ENCODE results near the gene PRDM11.

DNA sequence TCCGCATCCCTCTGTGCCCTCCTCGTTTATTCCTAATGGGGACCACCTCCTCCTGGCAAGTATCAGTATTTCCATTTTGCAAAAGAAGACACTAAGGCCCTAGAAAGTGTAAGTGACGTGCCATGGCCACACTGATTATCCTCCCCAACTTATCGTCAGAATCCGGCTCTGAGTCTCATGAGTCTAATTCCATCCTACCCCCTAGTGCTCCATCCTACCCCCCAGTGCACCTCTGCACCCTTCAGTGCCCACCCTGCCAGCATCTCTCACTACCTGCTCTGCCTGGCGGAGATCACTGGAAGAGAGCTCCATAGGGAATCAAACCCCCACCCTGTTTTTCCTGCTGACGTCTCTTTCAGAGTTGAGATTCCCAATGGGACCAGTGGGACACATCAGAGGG is 31.8 kb downstream of the PRDM11 start:
- TF ChIP-seq, protein P1, sequence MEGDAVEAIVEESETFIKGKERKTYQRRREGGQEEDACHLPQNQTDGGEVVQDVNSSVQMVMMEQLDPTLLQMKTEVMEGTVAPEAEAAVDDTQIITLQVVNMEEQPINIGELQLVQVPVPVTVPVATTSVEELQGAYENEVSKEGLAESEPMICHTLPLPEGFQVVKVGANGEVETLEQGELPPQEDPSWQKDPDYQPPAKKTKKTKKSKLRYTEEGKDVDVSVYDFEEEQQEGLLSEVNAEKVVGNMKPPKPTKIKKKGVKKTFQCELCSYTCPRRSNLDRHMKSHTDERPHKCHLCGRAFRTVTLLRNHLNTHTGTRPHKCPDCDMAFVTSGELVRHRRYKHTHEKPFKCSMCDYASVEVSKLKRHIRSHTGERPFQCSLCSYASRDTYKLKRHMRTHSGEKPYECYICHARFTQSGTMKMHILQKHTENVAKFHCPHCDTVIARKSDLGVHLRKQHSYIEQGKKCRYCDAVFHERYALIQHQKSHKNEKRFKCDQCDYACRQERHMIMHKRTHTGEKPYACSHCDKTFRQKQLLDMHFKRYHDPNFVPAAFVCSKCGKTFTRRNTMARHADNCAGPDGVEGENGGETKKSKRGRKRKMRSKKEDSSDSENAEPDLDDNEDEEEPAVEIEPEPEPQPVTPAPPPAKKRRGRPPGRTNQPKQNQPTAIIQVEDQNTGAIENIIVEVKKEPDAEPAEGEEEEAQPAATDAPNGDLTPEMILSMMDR (IDR thresholded peaks at IDR 0.05) = no peak
- no peak for TF ChIP-seq POLR2AphosphoS5 (IDR thresholded peaks at IDR 0.05; ENCODE audit: insufficient read depth in 1 of 2, low read depth in 1 of 2)

Measured in vagina (tissue), 2 donors.